SK-N-SH treated with all-trans-retinoic acid at 6 μM for 48 hours (cell line): ENCODE results near the gene COL6A3.

Source experiments
- ATAC-seq: fragments of 200-7000 bp; cut with Tn5 transposase; 3 replicates; pipeline ENCODE4 v1.9.1; 2020; ENCODE audit warnings: mild to moderate bottlenecking, moderate library complexity
- ARNTL ChIP-seq: fragments of 450-650 bp; formaldehyde crosslinking; IDR thresholded peaks from 2 replicates; pipeline ENCODE4 v1.5.0; 2020; ENCODE audit warnings: low read depth, mild to moderate bottlenecking, moderate library complexity, borderline replicate concordance
- BACH2 ChIP-seq: fragments of 250-450 bp; sonication (Bioruptor Pico); IDR thresholded peaks from 2 replicates; pipeline ENCODE4 v1.9.0; 2021; ENCODE audit warnings: mild to moderate bottlenecking, borderline replicate concordance
- CREB5 ChIP-seq: fragments of 250-450 bp; sonication (Bioruptor Pico); IDR thresholded peaks from 2 replicates; pipeline ENCODE4 v1.5.1; 2020; ENCODE audit warnings: low read depth, mild to moderate bottlenecking, moderate library complexity
- CSDC2 ChIP-seq: fragments of 250-450 bp; sonication (Bioruptor Pico); IDR thresholded peaks from 2 replicates; pipeline ENCODE4 v1.5.0; 2020; ENCODE audit warnings: mild to moderate bottlenecking, moderate library complexity
- ESRRG ChIP-seq: fragments of 250-450 bp; sonication (Bioruptor Pico); IDR thresholded peaks from 2 replicates; pipeline ENCODE4 v1.6.1; 2021; ENCODE audit warnings: mild to moderate bottlenecking
- GLIS3 ChIP-seq: fragments of 250-450 bp; sonication (Bioruptor Pico); IDR thresholded peaks from 2 replicates; pipeline ENCODE4 v1.5.0; 2020; ENCODE audit warnings: mild to moderate bottlenecking, moderate library complexity
- ISL1 ChIP-seq: fragments of 250-450 bp; sonication (Bioruptor Pico); IDR thresholded peaks from 2 replicates; pipeline ENCODE4 v2.1.2; 2022; ENCODE audit warnings: mild to moderate bottlenecking, moderate library complexity
- OSR1 ChIP-seq: fragments of 250-450 bp; sonication (Bioruptor Pico); IDR thresholded peaks from 2 replicates; pipeline ENCODE4 v1.8.0; 2022; ENCODE audit warnings: moderate library complexity, mild to moderate bottlenecking, inconsistent platforms
- PATZ1 ChIP-seq: fragments of 250-450 bp; sonication (Bioruptor Pico); IDR thresholded peaks from 2 replicates; pipeline ENCODE4 v1.8.0; 2020; ENCODE audit warnings: mild to moderate bottlenecking, moderate library complexity, borderline replicate concordance
- POU6F1 ChIP-seq: fragments of 250-450 bp; sonication (Bioruptor Pico); IDR thresholded peaks from 2 replicates; pipeline ENCODE4 v1.8.0; 2021; ENCODE audit warnings: low read depth, mild to moderate bottlenecking, moderate library complexity, borderline replicate concordance
- RARB ChIP-seq: fragments of 250-450 bp; sonication (Bioruptor Pico); IDR thresholded peaks from 2 replicates; pipeline ENCODE4 v1.8.0; 2021; ENCODE audit warnings: mild to moderate bottlenecking, moderate library complexity
- SNAI2 ChIP-seq: fragments of 250-450 bp; sonication (Bioruptor Pico); IDR thresholded peaks from 2 replicates; pipeline ENCODE4 v1.5.0; 2020; ENCODE audit warnings: mild to moderate bottlenecking, moderate library complexity
- TCF4 ChIP-seq: fragments of 250-450 bp; sonication (Bioruptor Pico); IDR thresholded peaks from 2 replicates; pipeline ENCODE4 v1.8.0; 2021; ENCODE audit warnings: mild to moderate bottlenecking, moderate library complexity, borderline replicate concordance
- TOX ChIP-seq: fragments of 250-450 bp; sonication (Bioruptor Pico); IDR thresholded peaks from 2 replicates; pipeline ENCODE4 v1.8.0; 2021; ENCODE audit warnings: mild to moderate bottlenecking, moderate library complexity, borderline replicate concordance
- ZC3H10 ChIP-seq: fragments of 250-450 bp; sonication (Bioruptor Pico); IDR thresholded peaks from 2 replicates; pipeline ENCODE4 v1.5.1; 2021; ENCODE audit warnings: mild to moderate bottlenecking, moderate library complexity
- ZFP3 ChIP-seq: fragments of 250-450 bp; sonication (Bioruptor Pico); IDR thresholded peaks from 2 replicates; pipeline ENCODE4 v1.5.0; 2020; ENCODE audit warnings: mild to moderate bottlenecking, moderate library complexity
- ZFP30 ChIP-seq: fragments of 450-650 bp; formaldehyde crosslinking; IDR thresholded peaks from 2 replicates; pipeline ENCODE4 v1.5.0; 2022; ENCODE audit warnings: mild to moderate bottlenecking, moderate library complexity
- ZNF565 ChIP-seq: fragments of 450-650 bp; formaldehyde crosslinking; conservative IDR thresholded peaks from 2 replicates; pipeline ENCODE4 v1.5.0; 2020; ENCODE audit warnings: low read depth, mild to moderate bottlenecking, moderate library complexity
- ZNF8 ChIP-seq: fragments of 450-650 bp; formaldehyde crosslinking; IDR thresholded peaks from 2 replicates; pipeline ENCODE4 v1.5.0; 2020; ENCODE audit warnings: mild to moderate bottlenecking, moderate library complexity
- TF ChIP-seq, protein P1 (sequence below): fragments of 250-450 bp; sonication (Bioruptor Pico); IDR thresholded peaks from 2 replicates; pipeline ENCODE4 v1.5.1; 2021; ENCODE audit warnings: mild to moderate bottlenecking, moderate library complexity

COL6A3 gene

DNA sequence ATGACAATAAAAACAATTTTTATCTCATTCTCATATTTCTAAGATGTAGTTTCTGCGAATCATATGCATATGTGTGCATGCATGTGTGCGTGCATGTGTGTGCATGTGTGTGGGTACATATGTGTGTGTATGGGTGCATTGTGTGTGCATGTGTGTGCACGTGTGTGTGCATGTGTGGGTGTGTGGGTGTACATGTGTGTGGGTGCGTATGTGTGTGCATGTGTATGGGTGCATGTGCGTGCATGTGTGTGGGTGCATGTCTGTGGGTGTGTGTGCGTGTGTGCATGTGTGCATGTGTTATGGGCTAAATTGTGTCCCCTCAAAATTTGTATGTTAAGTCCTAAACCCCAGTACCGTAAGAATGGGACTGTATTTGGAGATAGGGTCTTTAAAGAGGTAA lies 49.3 kb downstream of the COL6A3 start:
- ATAC-seq, result no peak
- TF ChIP-seq, protein P1, sequence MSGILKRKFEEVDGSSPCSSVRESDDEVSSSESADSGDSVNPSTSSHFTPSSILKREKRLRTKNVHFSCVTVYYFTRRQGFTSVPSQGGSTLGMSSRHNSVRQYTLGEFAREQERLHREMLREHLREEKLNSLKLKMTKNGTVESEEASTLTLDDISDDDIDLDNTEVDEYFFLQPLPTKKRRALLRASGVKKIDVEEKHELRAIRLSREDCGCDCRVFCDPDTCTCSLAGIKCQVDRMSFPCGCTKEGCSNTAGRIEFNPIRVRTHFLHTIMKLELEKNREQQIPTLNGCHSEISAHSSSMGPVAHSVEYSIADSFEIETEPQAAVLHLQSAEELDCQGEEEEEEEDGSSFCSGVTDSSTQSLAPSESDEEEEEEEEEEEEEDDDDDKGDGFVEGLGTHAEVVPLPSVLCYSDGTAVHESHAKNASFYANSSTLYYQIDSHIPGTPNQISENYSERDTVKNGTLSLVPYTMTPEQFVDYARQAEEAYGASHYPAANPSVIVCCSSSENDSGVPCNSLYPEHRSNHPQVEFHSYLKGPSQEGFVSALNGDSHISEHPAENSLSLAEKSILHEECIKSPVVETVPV, result no peak
- no peak for TF ChIP-seq PATZ1
- TF ChIP-seq GLIS3 (CRISPR knock-in tag), result no peak
- TF ChIP-seq ARNTL, result no peak
- TF ChIP-seq RARB (CRISPR knock-in tag), result no peak
- TF ChIP-seq CSDC2, result no peak
- no peak for TF ChIP-seq ZC3H10 (CRISPR knock-in tag)
- no peak for TF ChIP-seq SNAI2 (CRISPR knock-in tag)
- TF ChIP-seq ESRRG (CRISPR knock-in tag), result no peak
- no peak for TF ChIP-seq POU6F1
- no peak for TF ChIP-seq OSR1 (CRISPR knock-in tag)
- TF ChIP-seq ISL1 (CRISPR knock-in tag), result no peak
- TF ChIP-seq BACH2, result no peak
- TF ChIP-seq TCF4 (CRISPR knock-in tag), result no peak
- TF ChIP-seq ZNF565, result no peak
- TF ChIP-seq TOX (CRISPR knock-in tag), result no peak
- TF ChIP-seq ZNF8 (CRISPR knock-in tag), result no peak
- no peak for TF ChIP-seq ZFP3 (CRISPR knock-in tag)
- no peak for TF ChIP-seq ZFP30

GRCh38 chr2:237361194-237362004 lies 52.6 kb downstream of the COL6A3 start:
- peak; percentile 75 for ATAC-seq
- TF ChIP-seq ESRRG (CRISPR knock-in tag) (no peak), TCF4 (CRISPR knock-in tag) (no peak), CREB5 (CRISPR knock-in tag) (no peak), ZNF8 (CRISPR knock-in tag) (no peak), ZFP3 (CRISPR knock-in tag) (no peak), POU6F1 (no peak)

- no peak for ATAC-seq
- TF ChIP-seq ZFP3 (CRISPR knock-in tag), result no peak
Measured at GRCh38 chr2:237359894-237360780, 53.8 kb downstream of the COL6A3 start.

- no peak for ATAC-seq
- no peak for TF ChIP-seq CSDC2
- no peak for TF ChIP-seq RARB (CRISPR knock-in tag)
Measured at GRCh38 chr2:237359518-237359840, 54.5 kb downstream of the COL6A3 start.
